ENCODE data around the gene FAM135A. TPM values are rescaled to one million over a fixed set of nuclear protein-coding genes. Genes with fewer than 3 reads are reported as not detected.

FAM135A gene
- total and polyA plus RNA-seq, 9 of the 15 experiments (the other 6 are each of a cell fraction or from before 2014, with no cell fraction given) = 7.4 to 32.9 (median 19.2) TPM

DNA sequence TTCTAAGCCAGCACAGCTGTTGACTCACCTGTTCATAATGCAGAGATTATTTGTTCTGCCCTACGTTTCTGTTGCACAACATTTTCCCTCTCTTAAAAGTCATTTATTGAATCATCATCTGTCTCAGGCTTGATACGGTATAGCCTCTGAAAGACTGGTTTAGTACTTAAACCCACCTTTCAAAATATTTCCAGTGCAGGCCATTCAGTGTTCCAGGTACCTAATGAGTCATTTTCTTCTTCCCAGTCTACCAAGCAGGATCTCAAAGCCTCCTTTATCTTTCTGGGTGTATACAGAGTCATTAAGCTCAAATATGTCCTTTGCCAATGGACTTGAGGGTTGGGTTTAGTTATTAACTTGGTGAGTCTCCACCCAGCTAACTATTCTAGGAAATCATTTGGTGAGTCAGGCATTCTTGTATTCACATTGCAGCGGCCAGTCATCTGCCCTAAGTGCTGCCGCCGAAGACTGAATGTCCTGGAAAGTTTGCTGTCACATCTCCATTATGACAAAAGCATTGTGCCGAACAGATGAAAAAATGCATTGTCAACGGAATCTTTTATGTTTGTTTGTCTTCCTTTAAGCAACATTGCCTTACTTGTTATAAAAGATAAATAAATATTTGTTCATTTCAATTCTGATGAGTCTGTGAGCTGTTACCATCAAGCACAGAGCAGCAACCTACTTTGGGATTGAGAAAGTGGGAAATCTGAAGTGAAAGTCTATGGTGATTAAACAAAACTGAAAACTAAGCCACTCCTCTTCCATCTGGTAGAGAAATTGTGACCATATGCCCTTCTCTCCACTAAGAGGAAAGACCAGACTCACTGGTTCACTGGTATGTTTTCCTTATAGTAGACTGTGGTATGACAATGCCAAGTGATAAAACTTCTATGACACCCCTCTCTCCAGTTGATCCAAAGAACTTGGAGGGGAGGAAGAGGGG, 14.3 kb upstream of the FAM135A start (continued):
- TF ChIP-seq, protein P1, sequence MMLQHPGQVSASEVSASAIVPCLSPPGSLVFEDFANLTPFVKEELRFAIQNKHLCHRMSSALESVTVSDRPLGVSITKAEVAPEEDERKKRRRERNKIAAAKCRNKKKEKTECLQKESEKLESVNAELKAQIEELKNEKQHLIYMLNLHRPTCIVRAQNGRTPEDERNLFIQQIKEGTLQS (IDR thresholded peaks at IDR 0.05) = peak; percentile 72
- TF ChIP-seq, protein P1 (CRISPR knock-in tag; conservative IDR thresholded peaks at IDR 0.05) = no peak
- TF ChIP-seq KDM1A (IDR thresholded peaks at IDR 0.05) (no peak), ZNF263 (CRISPR knock-in tag; IDR thresholded peaks at IDR 0.05; ENCODE audit: borderline replicate concordance) (no peak), ETV5 (CRISPR knock-in tag; IDR thresholded peaks at IDR 0.05; ENCODE audit: low read depth) (no peak), ZC3H4 (CRISPR knock-in tag; IDR thresholded peaks at IDR 0.05; ENCODE audit: borderline replicate concordance) (no peak), ARID1B (IDR thresholded peaks at IDR 0.05) (peak; percentile 33; the same call in 1 of the 2 replicates), JUN (IDR thresholded peaks at IDR 0.05; ENCODE audit: borderline replicate concordance, low read depth, low read length) (peak; percentile 53; the same call in 1 of the 2 replicates), JUN (CRISPR knock-in tag; IDR thresholded peaks at IDR 0.05; ENCODE audit: borderline replicate concordance) (no peak; the same call in 1 of the 2 replicates), SMARCE1 (IDR thresholded peaks at IDR 0.05) (0 out of 2 replicates have a peak, but pooled peaks have one; percentile 43), SOX6 (IDR thresholded peaks at IDR 0.05) (0 out of 2 replicates have a peak, but pooled peaks have one; percentile 10), TBL1XR1 (IDR thresholded peaks at IDR 0.05; ENCODE audit: low read length in 2 of 2) (0 out of 4 replicates have a peak, but pooled peaks of 1 of the 2 experiments have one; percentile 13), NFE2L1 (tag; IDR thresholded peaks at IDR 0.05; ENCODE audit: borderline replicate concordance, low read depth) (no peak), C11orf30 (IDR thresholded peaks at IDR 0.05; ENCODE audit: low read depth) (peak; percentile 64), HDAC2 (IDR thresholded peaks at IDR 0.05) (no peak), TCF7L2 (IDR thresholded peaks at IDR 0.05; ENCODE audit: low read depth, low read length) (no peak), TEAD4 (IDR thresholded peaks at IDR 0.05; ENCODE audit: low read length) (peak; percentile 28; the same call in 1 of the 2 replicates), TEAD4 (CRISPR knock-in tag; IDR thresholded peaks at IDR 0.05; ENCODE audit: borderline replicate concordance) (no peak), SMARCA4 (IDR thresholded peaks at IDR 0.05) (peak; percentile 36; the same call in 1 of the 2 replicates), ZKSCAN1 (IDR thresholded peaks at IDR 0.05; ENCODE audit: low read depth, low read length) (no peak)
- TF ChIP-seq, protein P2, sequence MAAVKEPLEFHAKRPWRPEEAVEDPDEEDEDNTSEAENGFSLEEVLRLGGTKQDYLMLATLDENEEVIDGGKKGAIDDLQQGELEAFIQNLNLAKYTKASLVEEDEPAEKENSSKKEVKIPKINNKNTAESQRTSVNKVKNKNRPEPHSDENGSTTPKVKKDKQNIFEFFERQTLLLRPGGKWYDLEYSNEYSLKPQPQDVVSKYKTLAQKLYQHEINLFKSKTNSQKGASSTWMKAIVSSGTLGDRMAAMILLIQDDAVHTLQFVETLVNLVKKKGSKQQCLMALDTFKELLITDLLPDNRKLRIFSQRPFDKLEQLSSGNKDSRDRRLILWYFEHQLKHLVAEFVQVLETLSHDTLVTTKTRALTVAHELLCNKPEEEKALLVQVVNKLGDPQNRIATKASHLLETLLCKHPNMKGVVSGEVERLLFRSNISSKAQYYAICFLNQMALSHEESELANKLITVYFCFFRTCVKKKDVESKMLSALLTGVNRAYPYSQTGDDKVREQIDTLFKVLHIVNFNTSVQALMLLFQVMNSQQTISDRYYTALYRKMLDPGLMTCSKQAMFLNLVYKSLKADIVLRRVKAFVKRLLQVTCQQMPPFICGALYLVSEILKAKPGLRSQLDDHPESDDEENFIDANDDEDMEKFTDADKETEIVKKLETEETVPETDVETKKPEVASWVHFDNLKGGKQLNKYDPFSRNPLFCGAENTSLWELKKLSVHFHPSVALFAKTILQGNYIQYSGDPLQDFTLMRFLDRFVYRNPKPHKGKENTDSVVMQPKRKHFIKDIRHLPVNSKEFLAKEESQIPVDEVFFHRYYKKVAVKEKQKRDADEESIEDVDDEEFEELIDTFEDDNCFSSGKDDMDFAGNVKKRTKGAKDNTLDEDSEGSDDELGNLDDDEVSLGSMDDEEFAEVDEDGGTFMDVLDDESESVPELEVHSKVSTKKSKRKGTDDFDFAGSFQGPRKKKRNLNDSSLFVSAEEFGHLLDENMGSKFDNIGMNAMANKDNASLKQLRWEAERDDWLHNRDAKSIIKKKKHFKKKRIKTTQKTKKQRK (IDR thresholded peaks at IDR 0.05; ENCODE audit: borderline replicate concordance, low read depth, low read length) = no peak
- TF ChIP-seq, protein P3, sequence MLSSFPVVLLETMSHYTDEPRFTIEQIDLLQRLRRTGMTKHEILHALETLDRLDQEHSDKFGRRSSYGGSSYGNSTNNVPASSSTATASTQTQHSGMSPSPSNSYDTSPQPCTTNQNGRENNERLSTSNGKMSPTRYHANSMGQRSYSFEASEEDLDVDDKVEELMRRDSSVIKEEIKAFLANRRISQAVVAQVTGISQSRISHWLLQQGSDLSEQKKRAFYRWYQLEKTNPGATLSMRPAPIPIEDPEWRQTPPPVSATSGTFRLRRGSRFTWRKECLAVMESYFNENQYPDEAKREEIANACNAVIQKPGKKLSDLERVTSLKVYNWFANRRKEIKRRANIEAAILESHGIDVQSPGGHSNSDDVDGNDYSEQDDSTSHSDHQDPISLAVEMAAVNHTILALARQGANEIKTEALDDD (IDR thresholded peaks at IDR 0.05) = peak; percentile 99
- TF ChIP-seq, protein P4, sequence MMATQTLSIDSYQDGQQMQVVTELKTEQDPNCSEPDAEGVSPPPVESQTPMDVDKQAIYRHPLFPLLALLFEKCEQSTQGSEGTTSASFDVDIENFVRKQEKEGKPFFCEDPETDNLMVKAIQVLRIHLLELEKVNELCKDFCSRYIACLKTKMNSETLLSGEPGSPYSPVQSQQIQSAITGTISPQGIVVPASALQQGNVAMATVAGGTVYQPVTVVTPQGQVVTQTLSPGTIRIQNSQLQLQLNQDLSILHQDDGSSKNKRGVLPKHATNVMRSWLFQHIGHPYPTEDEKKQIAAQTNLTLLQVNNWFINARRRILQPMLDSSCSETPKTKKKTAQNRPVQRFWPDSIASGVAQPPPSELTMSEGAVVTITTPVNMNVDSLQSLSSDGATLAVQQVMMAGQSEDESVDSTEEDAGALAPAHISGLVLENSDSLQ (IDR thresholded peaks at IDR 0.05) = no peak
